IMR-90 (cell line): ENCODE data around the gene PARVB. TPM values are rescaled to one million over a fixed set of nuclear protein-coding genes. Genes with fewer than 3 reads are reported as not detected.

Experiments
- ATAC-seq: fragments of 200-7000 bp; cut with Tn5 transposase; 2 replicates; pipeline ENCODE4 v1.9.1; 2020; ENCODE audit warnings: low read depth, mild to moderate bottlenecking, moderate library complexity
- BruUV-seq: library from RNA; stranded (reverse); fragments of 400-500 nt; replicated peaks from 2 replicates; lab custom pipeline; 2021; lab: Mats Ljungman, UMichigan
- CTCF ChIA-PET: fragments of 300-600 bp; formaldehyde crosslinking; extraction: SDS; loops from one replicate; lab custom pipeline; 2021; ENCODE audit warnings: antibody characterized with exemption; lab: Yijun Ruan, JAX
- POLR2A ChIA-PET: fragments of 300-600 bp; sonication (Branson Sonifier 250); formaldehyde crosslinking; loops from one replicate; lab custom pipeline; 2022; ENCODE audit warnings: antibody characterized with exemption; ENCODE audit not compliant: unreplicated experiment; lab: Charles Lee
- DNase-seq: peaks from one replicate; pipeline ENCODE4 v3.0.0; 2013
- H2AFZ ChIP-seq: replicated peaks from 2 replicates; pipeline ENCODE3; 2013; ENCODE audit warnings: low read length, mild to moderate bottlenecking; ENCODE audit not compliant: poor library complexity
- H2AK5ac ChIP-seq: 2 replicates; pipeline ENCODE4 v1.6.1; 2013; ENCODE audit warnings: low read depth, low read length, inconsistent platforms
- H2AK9ac ChIP-seq: replicated peaks from 2 replicates; pipeline ENCODE3; 2013; ENCODE audit warnings: mild to moderate bottlenecking, low read depth, low read length, moderate library complexity; ENCODE audit not compliant: poor library complexity
- H2BK120ac ChIP-seq: 2 replicates; pipeline ENCODE4 v1.6.1; 2013; ENCODE audit warnings: low read depth, low read length, inconsistent platforms
- H2BK15ac ChIP-seq: 3 replicates; pipeline ENCODE4 v1.6.1; 2013; ENCODE audit warnings: low read depth, low read length, inconsistent platforms
- H2BK20ac ChIP-seq: 2 replicates; pipeline ENCODE4 v1.6.1; 2013; ENCODE audit warnings: low read depth, mild to moderate bottlenecking, inconsistent platforms, low read length, moderate library complexity
- H2BK5ac ChIP-seq: 2 replicates; pipeline ENCODE4 v1.6.1; 2013; ENCODE audit warnings: mild to moderate bottlenecking, low read depth, low read length, inconsistent platforms; ENCODE audit not compliant: poor library complexity, severe bottlenecking
- H3K14ac ChIP-seq: replicated peaks from 2 replicates; pipeline ENCODE4 v1.6.1; 2013; ENCODE audit warnings: low read depth, low read length, inconsistent platforms
- H3K18ac ChIP-seq: 2 replicates; pipeline ENCODE4 v1.6.1; 2013; ENCODE audit warnings: low read depth, low read length, control low read depth
- H3K23ac ChIP-seq: 2 replicates; pipeline ENCODE4 v1.6.1; 2013; ENCODE audit warnings: low read depth, low read length, inconsistent platforms
- H3K27ac ChIP-seq: 2 replicates; pipeline ENCODE4 v1.5.1; 2013; ENCODE audit warnings: mild to moderate bottlenecking, control low read depth, low read length; ENCODE audit not compliant: insufficient read depth
- H3K27me3 ChIP-seq: 2 replicates; pipeline ENCODE4 v1.6.1; 2013; ENCODE audit warnings: low read length; ENCODE audit not compliant: control insufficient read depth, insufficient read depth
- H3K36me3 ChIP-seq: 2 replicates; pipeline ENCODE4 v1.6.1; 2013; ENCODE audit warnings: low read length, mixed read lengths; ENCODE audit not compliant: control insufficient read depth, insufficient read depth
- H3K4ac ChIP-seq: 2 replicates; pipeline ENCODE4 v1.6.1; 2013; ENCODE audit warnings: low read depth, low read length, inconsistent platforms
- H3K4me1 ChIP-seq: 2 replicates; pipeline ENCODE4 v1.6.1; 2013; ENCODE audit warnings: low read length, mixed read lengths; ENCODE audit not compliant: control insufficient read depth, insufficient read depth
- H3K4me2 ChIP-seq: 2 replicates; pipeline ENCODE4 v1.6.1; 2013; ENCODE audit warnings: low read depth, mild to moderate bottlenecking, control low read depth, low read length, moderate library complexity
- H3K4me3 ChIP-seq: 2 replicates; pipeline ENCODE4 v1.5.1; 2013; ENCODE audit warnings: low read depth, mild to moderate bottlenecking, control low read depth, low read length, moderate library complexity; ENCODE audit not compliant: insufficient read depth
- H3K56ac ChIP-seq: 2 replicates; pipeline ENCODE4 v1.6.1; 2013; ENCODE audit warnings: low read length, inconsistent platforms; ENCODE audit not compliant: insufficient read depth; ENCODE audit errors: extremely low read depth
- H3K79me1 ChIP-seq, 2 experiments: 2 replicates each; pipeline ENCODE4 v1.6.1; 2013; ENCODE audit warnings: low read length in 2 of 2, inconsistent platforms in 1 of 2, low read depth in 1 of 2
- H3K9ac ChIP-seq: 2 replicates; pipeline ENCODE4 v1.6.1; 2013; ENCODE audit warnings: low read depth, low read length, control low read depth
- H3K9me1 ChIP-seq: 2 replicates; pipeline ENCODE4 v1.6.1; 2013; ENCODE audit warnings: low read length, inconsistent platforms; ENCODE audit not compliant: insufficient read depth
- H3K9me3 ChIP-seq: 2 replicates; pipeline ENCODE4 v1.6.1; 2013; ENCODE audit warnings: low read length; ENCODE audit not compliant: control insufficient read depth, insufficient read depth
- H4K20me1 ChIP-seq: 2 replicates; pipeline ENCODE4 v1.6.1; 2013; ENCODE audit warnings: low read length, inconsistent platforms; ENCODE audit not compliant: insufficient read depth
- H4K5ac ChIP-seq: 2 replicates; pipeline ENCODE4 v1.6.1; 2013; ENCODE audit warnings: mild to moderate bottlenecking, low read depth, low read length, control low read depth
- H4K8ac ChIP-seq, 2 experiments: 2 replicates each; pipeline ENCODE4 v1.6.1; 2013; ENCODE audit warnings: low read depth in 2 of 2, low read length in 2 of 2, control low read depth in 1 of 2, inconsistent platforms in 1 of 2
- H4K91ac ChIP-seq: 2 replicates; pipeline ENCODE4 v1.6.1; 2013; ENCODE audit warnings: low read depth, low read length, inconsistent platforms; ENCODE audit not compliant: insufficient read depth
- POLR2A ChIP-seq: IDR thresholded peaks from 2 replicates; pipeline ENCODE4 v1.6.1; 2012; ENCODE audit warnings: mild to moderate bottlenecking, low read depth, low read length
- SMC3 ChIP-seq: fragments of 150-350 bp; IDR thresholded peaks from 2 replicates; pipeline ENCODE4 v1.6.1; 2016; ENCODE audit warnings: low read depth, mild to moderate bottlenecking, antibody characterized with exemption, low read length, moderate library complexity
- WGBS, 2 experiments: methylation state at CpG; one replicate each; pipeline versions ENCODE4 v1.1.5 to v1.1.7; 2013; ENCODE audit warnings: missing lambda C conversion rate in 2 of 2; ENCODE audit not compliant: insufficient read length in 1 of 2; ENCODE audit errors: extremely low coverage in 2 of 2; 5-methylcytosine and 5-hydroxymethylcytosine counted together
- dilution Hi-C: fragments of 300-500 bp; cut with HindIII; formaldehyde crosslinking; loops from one replicate; pipeline ENCODE4 v1.14.3; 2018; ENCODE audit warnings: low sequenced_read_pairs; ENCODE audit not compliant: unreplicated experiment
- in situ Hi-C: fragments of 300-500 bp; cut with MboI; formaldehyde crosslinking; loops from 3 replicates; pipeline ENCODE4 v1.14.3; 2019; ENCODE audit warnings: low sequenced_read_pairs, inconsistent platforms, mixed read lengths
- intact Hi-C: fragments of 100-400 bp; cut with micrococcal nuclease; formaldehyde crosslinking; loops from 2 replicates; pipeline ENCODE4 v1.10.0; 2022
- polyA plus RNA-seq, 3 experiments: library from polyadenylated mRNA; depleted of rRNA; stranded (reverse); fragments of >200 nt; gene quantifications; 2 replicates each; pipeline ENCODE4 v1.2.3, GENCODE V29; 2012; ENCODE audit warnings: low replicate concordance in 1 of 3
- total RNA-seq: library from RNA; depleted of rRNA; stranded (reverse); fragments of >200 nt; gene quantifications from 2 replicates; pipeline ENCODE4 v1.2.3, GENCODE V29; 2012

PARVB gene
- total and polyA plus RNA-seq, 2 of the 4 experiments (the other 2 are of a cell fraction): 44.3 to 53.9 TPM

DNA sequence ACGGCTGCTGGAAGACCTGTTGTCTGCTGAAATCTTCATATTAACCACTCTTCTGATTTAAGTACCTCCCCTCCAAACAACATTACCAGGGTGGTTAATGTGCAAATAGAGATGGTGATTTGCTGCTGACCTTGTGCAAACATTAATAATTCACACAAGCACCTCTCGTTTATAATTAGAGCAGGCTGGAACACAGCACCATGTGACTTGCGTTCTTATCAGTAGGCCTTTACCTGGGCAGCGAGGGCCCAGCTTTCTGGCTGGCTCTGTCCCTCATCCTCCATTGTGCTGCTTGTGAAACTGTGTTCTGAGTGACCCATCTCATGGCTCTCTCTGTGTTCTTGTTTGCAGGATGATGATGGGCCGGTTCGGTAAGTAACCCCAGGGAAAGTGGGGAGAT, 115.7 kb downstream of the PARVB start:
- in situ Hi-C loops (no loop called here), intact Hi-C loops (loop anchor here (10.0 kb wide), 1 partner anchor 185 kb away; no protein-coding TSS in a partner anchor), dilution Hi-C loops (no loop called here)
- no peak overlapping the region for H4K5ac ChIP-seq
- H3K9ac ChIP-seq: no peak overlapping the region
- ATAC-seq (no peak), DNase-seq (no peak)
- POLR2A ChIA-PET: no interaction called here
- no peak overlapping the region for H3K27ac ChIP-seq
- no peak overlapping the region for H2BK5ac ChIP-seq
- H3K4me3 ChIP-seq: no peak overlapping the region
- no peaks in the 10 kb centered on the region for H3K27me3 ChIP-seq
- no peak overlapping the region for H2BK20ac ChIP-seq
- no peaks in the 10 kb centered on the region; a peak in 1 of 4 replicates for H3K79me1 ChIP-seq
- BruUV-seq: no TSS peak
- no peak overlapping the region for H4K8ac ChIP-seq
- no peak overlapping the region for H3K4ac ChIP-seq
- H2BK15ac ChIP-seq: no peak overlapping the region
- no peaks in the 10 kb centered on the region for H4K20me1 ChIP-seq
- no peak overlapping the region for H3K56ac ChIP-seq
- H2AK9ac ChIP-seq: no peak overlapping the region
- TF ChIP-seq POLR2A (no peak), SMC3 (no peak)
- no peak overlapping the region for H3K14ac ChIP-seq
- CTCF ChIA-PET: no interaction called here
- H3K4me1 ChIP-seq: peaks cover 2% of the 10 kb centered on the region; the same call in 1 of the 2 replicates
- no peak overlapping the region for H4K91ac ChIP-seq
- H2AK5ac ChIP-seq: no peak overlapping the region
- WGBS, 2 experiments: no CpG with 5 or more reads among the region's 6 CpGs
- H3K4me2 ChIP-seq: no peak overlapping the region
- H3K23ac ChIP-seq: no peak overlapping the region
- H3K18ac ChIP-seq: no peak overlapping the region
- H3K9me1 ChIP-seq: no peaks in the 10 kb centered on the region
- H3K9me3 ChIP-seq: peaks cover 18% of the 10 kb centered on the region
- peaks cover 21% of the 10 kb centered on the region for H3K36me3 ChIP-seq
- no peak overlapping the region for H2AFZ ChIP-seq
- H2BK120ac ChIP-seq: no peak overlapping the region
